Activated CD8-positive, alpha-beta T cell treated with anti-CD3 and anti-CD28 coated beads, Interleukin-2, amount 10 ng/mL, durations not matched to agents 7 days and 5 days (primary cell): ENCODE measurements around the gene PIAS1. TPM values are rescaled to one million over a fixed set of nuclear protein-coding genes. Genes with fewer than 3 reads are reported as not detected.
"Not testable (repeated sequence)": the region's sequence is repeated elsewhere in the genome, so short reads cannot be mapped to it uniquely, and the experiment has no call there.

ENCODE experiments used
- ATAC-seq: fragments of 150-1000 bp; cut with Tn5 transposase; one replicate; pipeline ENCODE4 v1.10.0; 2021; ENCODE audit warnings: moderate library complexity
- CTCF ChIA-PET: fragments of 350-600 bp; sonication (Branson Sonifier 250); formaldehyde crosslinking; loops from one replicate; lab custom pipeline; 2021; ENCODE audit warnings: antibody characterized with exemption; lab: Charles Lee
- POLR2A ChIA-PET: fragments of 350-600 bp; sonication (Branson Sonifier 250); formaldehyde crosslinking; loops from one replicate; lab custom pipeline; 2021; ENCODE audit warnings: antibody characterized with exemption; lab: Charles Lee
- DNase-seq: peaks from one replicate; pipeline ENCODE4 v3.0.0-alpha.2; 2020
- H3K27ac Mint-ChIP-seq: one replicate; pipeline ENCODE4 v1.8.0; 2021; ENCODE audit warnings: mild to moderate bottlenecking, mixed read lengths
- H3K27me3 Mint-ChIP-seq: one replicate; pipeline ENCODE4 v1.8.0; 2021; ENCODE audit warnings: low read depth, mixed read lengths
- H3K36me3 Mint-ChIP-seq: one replicate; pipeline ENCODE4 v1.8.0; 2021; ENCODE audit warnings: low read depth, mixed read lengths
- H3K4me1 Mint-ChIP-seq: one replicate; pipeline ENCODE4 v1.8.0; 2021; ENCODE audit warnings: low read depth, mixed read lengths
- H3K4me3 Mint-ChIP-seq: one replicate; pipeline ENCODE4 v1.8.0; 2021; ENCODE audit warnings: mild to moderate bottlenecking, mixed read lengths
- H3K9me3 Mint-ChIP-seq: one replicate; pipeline ENCODE4 v1.8.0; 2022; ENCODE audit warnings: mixed read lengths; ENCODE audit not compliant: insufficient read depth
- total RNA-seq, 2 experiments: library from RNA; stranded (reverse); gene quantifications; one replicate each; pipeline ENCODE4 v1.2.3, GENCODE V29; 2021

The PIAS1 gene
- total RNA-seq, 2 experiments from 2014 or later, result 40.6 to 44.2 TPM

DNA sequence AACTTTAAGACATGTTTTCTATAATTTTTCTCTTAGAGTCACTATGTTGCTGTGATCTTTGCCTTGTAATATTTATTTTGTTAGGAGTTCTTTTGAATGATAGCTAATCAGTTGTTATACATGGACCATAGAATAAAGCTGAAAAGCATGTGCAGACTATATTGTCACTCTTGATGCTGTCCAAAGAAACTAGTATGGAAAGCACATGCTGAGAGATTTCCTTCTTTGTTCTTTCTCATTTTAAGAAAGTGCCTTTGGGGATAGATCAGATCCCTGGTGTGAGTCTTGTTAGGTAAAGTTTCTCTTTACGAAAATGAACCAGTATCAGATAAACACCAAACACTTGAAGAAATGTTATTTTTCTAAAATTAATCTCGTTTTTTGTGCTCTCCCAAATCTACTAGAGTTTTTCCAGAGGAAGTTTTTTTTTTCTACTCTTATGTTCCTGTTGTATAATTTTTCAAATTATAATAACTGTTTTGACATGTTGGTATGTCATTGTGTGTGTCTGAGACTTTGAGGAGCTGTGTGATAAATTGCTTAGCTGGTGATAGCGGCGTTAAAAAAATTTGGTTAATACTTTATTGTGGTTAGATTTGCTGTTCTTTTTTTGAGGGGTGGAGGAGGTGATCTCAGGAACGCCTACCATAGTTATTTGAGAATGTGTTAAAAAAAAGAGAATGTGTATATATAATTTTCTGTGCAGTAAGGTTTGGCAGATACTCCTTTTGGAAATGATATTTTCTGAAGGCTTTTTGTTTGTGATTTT is 2.2 kb downstream of the PIAS1 start:
- ATAC-seq (no peak), DNase-seq (no peak)
- H3K27ac Mint-ChIP-seq, result no peak overlapping the region
- no peaks in the 10 kb centered on the region for H3K9me3 Mint-ChIP-seq
- H3K36me3 Mint-ChIP-seq, result peaks cover 14% of the 10 kb centered on the region
- ChIA-PET CTCF (interaction anchor here (0.7 to 1.6 kb wide), 2 partner anchors 112 to 193 kb away, joined by 3 to 4 read pairs; no protein-coding TSS in a partner anchor), POLR2A (interaction anchor here (0.8 to 2.5 kb wide), 5 partner anchors 8 to 221 kb away, joined by 3 to 9 read pairs (median 5); partner anchors contain the start of gene FEM1B)
- H3K27me3 Mint-ChIP-seq, result peaks cover 5% of the 10 kb centered on the region
- H3K4me3 Mint-ChIP-seq, result peak overlapping the region; percentile 97
- peaks cover 39% of the 10 kb centered on the region for H3K4me1 Mint-ChIP-seq

GRCh38 chr15:68057034-68057433 is 2.9 kb downstream of the PIAS1 start:
- Mint-ChIP-seq H3K27me3 (peaks cover 5% of the 10 kb centered on the region), H3K27ac (no peak overlapping the region), H3K4me1 (peaks cover 44% of the 10 kb centered on the region), H3K36me3 (peaks cover 15% of the 10 kb centered on the region), H3K4me3 (no peak overlapping the region), H3K9me3 (no peaks in the 10 kb centered on the region)
- DNase-seq (no peak), ATAC-seq (no peak)
- ChIA-PET POLR2A (interaction anchor here (1.0 kb wide), 1 partner anchor 57 kb away, joined by 3 read pairs; no protein-coding TSS in a partner anchor), CTCF (interaction anchor here (0.8 kb wide), 1 partner anchor 28 kb away, joined by 3 read pairs; no protein-coding TSS in a partner anchor)

- Mint-ChIP-seq H3K4me1 (peaks cover 45% of the 10 kb centered on the region), H3K27ac (no peak overlapping the region), H3K27me3 (peaks cover under 1% of the 10 kb centered on the region), H3K9me3 (no peaks in the 10 kb centered on the region), H3K36me3 (peaks cover 10% of the 10 kb centered on the region), H3K4me3 (no peak overlapping the region)
- ChIA-PET CTCF (interaction anchor here (0.7 to 0.8 kb wide), 2 partner anchors 27 to 245 kb away, joined by 3 read pairs; no protein-coding TSS in a partner anchor), POLR2A (no interaction called here)
- no peak for DNase-seq
- ATAC-seq, result no peak
Observed at GRCh38 chr15:68057758-68058157, 3.6 kb downstream of the PIAS1 start.

GRCh38 chr15:68058970-68059369 is 4.9 kb downstream of the PIAS1 start:
- H3K9me3 Mint-ChIP-seq, H3K27ac Mint-ChIP-seq, DNase-seq, ATAC-seq, CTCF ChIA-PET, H3K36me3 Mint-ChIP-seq, H3K27me3 Mint-ChIP-seq, H3K4me3 Mint-ChIP-seq: not testable (repeated sequence)
- H3K4me1 Mint-ChIP-seq, result peaks cover 37% of the 10 kb centered on the region
- POLR2A ChIA-PET, result interaction anchor here (0.7 kb wide), 1 partner anchor 730 kb away, joined by 4 read pairs; no protein-coding TSS in a partner anchor

DNA sequence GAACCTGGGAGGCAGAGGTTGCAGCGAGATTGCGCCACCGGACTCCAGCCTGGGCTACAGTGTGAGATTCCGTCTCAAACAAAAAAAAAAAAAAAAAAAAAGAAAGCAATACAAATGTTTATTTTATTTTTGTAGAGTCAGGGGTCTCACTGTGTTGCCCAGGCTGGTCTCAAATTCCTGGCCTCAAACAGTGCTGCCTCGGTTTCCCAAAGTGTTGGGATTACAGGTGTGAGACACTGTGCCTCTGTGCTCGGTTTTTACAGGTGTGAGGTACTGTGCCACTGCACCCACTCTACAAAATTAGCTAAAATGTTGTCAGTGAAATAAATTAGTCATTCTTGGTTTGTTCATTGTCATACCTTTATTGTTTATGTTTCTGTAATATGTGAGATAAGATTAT is 5.5 kb downstream of the PIAS1 start:
- Mint-ChIP-seq H3K27ac (no peak overlapping the region), H3K9me3 (no peaks in the 10 kb centered on the region), H3K4me1 (peaks cover 37% of the 10 kb centered on the region), H3K36me3 (peaks cover 9% of the 10 kb centered on the region), H3K27me3 (no peaks in the 10 kb centered on the region), H3K4me3 (no peak overlapping the region)
- DNase-seq (no peak), ATAC-seq (no peak)
- ChIA-PET POLR2A (interaction anchor here (0.7 kb wide), 1 partner anchor 730 kb away, joined by 4 read pairs; no protein-coding TSS in a partner anchor), CTCF (no interaction called here)

- no peak overlapping the region for H3K4me3 Mint-ChIP-seq
- DNase-seq (no peak), ATAC-seq (no peak)
- ChIA-PET CTCF (interaction anchor here (1.0 kb wide), 1 partner anchor 20 kb away, joined by 3 read pairs; no protein-coding TSS in a partner anchor), POLR2A (no interaction called here)
- H3K4me1 Mint-ChIP-seq, result peaks cover 32% of the 10 kb centered on the region
- H3K27ac Mint-ChIP-seq, result no peak overlapping the region
- no peaks in the 10 kb centered on the region for H3K9me3 Mint-ChIP-seq
- H3K27me3 Mint-ChIP-seq, result no peaks in the 10 kb centered on the region
- peaks cover 7% of the 10 kb centered on the region for H3K36me3 Mint-ChIP-seq
Observed at GRCh38 chr15:68061171-68061570, 7.1 kb downstream of the PIAS1 start.

GRCh38 chr15:68061602-68062001 is 7.5 kb downstream of the PIAS1 start:
- Mint-ChIP-seq H3K27ac (no peak overlapping the region), H3K4me3 (no peak overlapping the region), H3K27me3 (no peaks in the 10 kb centered on the region), H3K4me1 (peaks cover 28% of the 10 kb centered on the region), H3K36me3 (peaks cover 9% of the 10 kb centered on the region), H3K9me3 (no peaks in the 10 kb centered on the region)
- CTCF ChIA-PET, result interaction anchor here (1.0 kb wide), 1 partner anchor 19 kb away, joined by 3 read pairs; no protein-coding TSS in a partner anchor
- ATAC-seq, result no peak
- no peak for DNase-seq
- POLR2A ChIA-PET, result no interaction called here

DNA sequence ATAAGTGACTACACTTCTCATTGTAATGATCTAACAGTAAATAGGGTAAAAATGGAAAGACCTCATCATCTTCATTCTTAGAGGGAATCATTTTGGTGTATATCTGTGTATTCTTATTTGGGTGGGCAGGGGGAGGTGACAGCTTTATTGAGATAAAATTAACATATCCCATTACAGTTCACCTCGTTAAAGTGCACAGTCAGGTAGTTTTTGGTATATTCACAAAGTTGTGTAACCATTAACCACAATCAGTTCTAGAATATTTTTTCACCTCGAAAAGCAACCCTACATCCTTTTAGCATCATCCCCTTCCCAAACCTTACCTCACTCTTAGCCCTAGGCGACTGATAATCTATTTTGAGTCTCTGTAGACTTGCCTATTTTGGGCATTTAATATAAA is 8.1 kb downstream of the PIAS1 start:
- Mint-ChIP-seq H3K4me1 (peaks cover 21% of the 10 kb centered on the region), H3K36me3 (peaks cover 15% of the 10 kb centered on the region), H3K27ac (no peak overlapping the region), H3K27me3 (no peaks in the 10 kb centered on the region), H3K4me3 (no peak overlapping the region), H3K9me3 (no peaks in the 10 kb centered on the region)
- DNase-seq (no peak), ATAC-seq (no peak)
- POLR2A ChIA-PET, result no interaction called here
- CTCF ChIA-PET, result interaction anchor here (1.0 kb wide), 1 partner anchor 19 kb away, joined by 3 read pairs; no protein-coding TSS in a partner anchor

DNA sequence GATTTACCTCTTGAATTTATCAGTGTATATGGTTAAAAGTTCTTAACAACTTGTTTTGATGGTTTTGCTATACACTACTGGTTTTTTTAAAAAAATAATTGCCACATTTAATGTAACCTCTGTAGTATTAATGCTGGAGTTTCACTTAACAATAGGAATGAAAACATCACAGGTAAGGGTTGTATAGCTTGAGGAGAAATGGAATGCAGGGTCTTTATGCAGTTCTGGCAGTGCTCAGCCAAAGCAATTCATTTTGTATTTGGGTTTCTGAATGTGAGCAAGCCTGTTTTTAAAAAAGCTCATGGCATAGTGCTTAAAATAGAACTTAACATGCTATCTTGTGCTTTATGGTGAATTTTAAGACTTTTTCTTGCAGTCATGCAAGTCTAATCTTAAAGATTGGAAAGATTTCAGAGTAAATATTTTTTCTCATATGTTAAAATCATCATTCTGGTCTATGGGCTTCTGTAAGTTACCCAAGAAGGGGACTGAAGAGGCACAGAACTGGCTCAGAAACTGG is 8.9 kb downstream of the PIAS1 start:
- CTCF ChIA-PET, result no interaction called here
- Mint-ChIP-seq H3K36me3 (peaks cover 21% of the 10 kb centered on the region), H3K4me3 (no peak overlapping the region), H3K27ac (no peak overlapping the region), H3K9me3 (no peaks in the 10 kb centered on the region), H3K4me1 (peaks cover 19% of the 10 kb centered on the region), H3K27me3 (no peaks in the 10 kb centered on the region)
- POLR2A ChIA-PET, result no interaction called here
- DNase-seq (no peak), ATAC-seq (no peak)

GRCh38 chr15:68063606-68064005 is 9.5 kb downstream of the PIAS1 start:
- Mint-ChIP-seq H3K4me1 (peaks cover 16% of the 10 kb centered on the region), H3K9me3 (no peaks in the 10 kb centered on the region), H3K27me3 (no peaks in the 10 kb centered on the region), H3K4me3 (no peak overlapping the region), H3K36me3 (peaks cover 23% of the 10 kb centered on the region), H3K27ac (no peak overlapping the region)
- DNase-seq (no peak), ATAC-seq (no peak)
- POLR2A ChIA-PET, result interaction anchor here (2.1 kb wide), 1 partner anchor 9 kb away, joined by 9 read pairs; the partner anchor contains the start of gene PIAS1
- CTCF ChIA-PET, result no interaction called here

- Mint-ChIP-seq H3K4me3 (no peak overlapping the region), H3K27me3 (no peaks in the 10 kb centered on the region), H3K9me3 (no peaks in the 10 kb centered on the region), H3K27ac (no peak overlapping the region), H3K36me3 (peaks cover 9% of the 10 kb centered on the region), H3K4me1 (peaks cover 11% of the 10 kb centered on the region)
- ChIA-PET CTCF (no interaction called here), POLR2A (no interaction called here)
- ATAC-seq (no peak), DNase-seq (no peak)
Observed at GRCh38 chr15:68073576-68074288, 19.6 kb downstream of the PIAS1 start.
